ENCODE data around the gene CCDC90B.

- TF ChIP-seq CTCF (IDR thresholded peaks at IDR 0.05): peak; percentile 44
- no peak for TF ChIP-seq EZH2 (IDR thresholded peaks at IDR 0.05; ENCODE audit: borderline replicate concordance, insufficient read depth, low read depth, low read length, poor library complexity, severe bottlenecking)
Observed at GRCh38 chr11:83241291-83241946, 44.7 kb downstream of the CCDC90B start.
